Measurements from ENCODE around the gene RAD51D. TPM values are rescaled to one million over a fixed set of nuclear protein-coding genes. Genes with fewer than 3 reads are reported as not detected.

The RAD51D gene
- total RNA-seq, 2 donors from 2014 or later: 8.7 to 14.2 TPM

- H3K27ac Mint-ChIP-seq: peak overlapping the region; percentile 93
- no peaks in the 10 kb centered on the region for H3K27me3 Mint-ChIP-seq
- ATAC-seq: peak; percentile 71
- peaks cover 57% of the 10 kb centered on the region for H3K4me1 Mint-ChIP-seq
- DNase-seq: no peak
- no peaks in the 10 kb centered on the region for H3K36me3 Mint-ChIP-seq (ENCODE audit: low read depth)
- H3K4me3 Mint-ChIP-seq: peak overlapping the region; percentile 80
- H3K9me3 ChIP-seq (ENCODE audit: control insufficient read depth, low read length, poor library complexity, severe bottlenecking): no peaks in the 10 kb centered on the region
These were observed 37.5 kb downstream of the RAD51D start for GRCh38 chr17:35082073-35082657.

- no peaks in the 10 kb centered on the region for H3K27me3 Mint-ChIP-seq
- peak overlapping the region; percentile 93 for H3K27ac Mint-ChIP-seq
- H3K9me3 ChIP-seq (ENCODE audit: control insufficient read depth, low read length, poor library complexity, severe bottlenecking): no peaks in the 10 kb centered on the region
- DNase-seq (no peak), ATAC-seq (no peak)
- H3K4me1 Mint-ChIP-seq: peaks cover 52% of the 10 kb centered on the region
- no peaks in the 10 kb centered on the region for H3K36me3 Mint-ChIP-seq (ENCODE audit: low read depth)
- H3K4me3 Mint-ChIP-seq: no peak overlapping the region
These were observed 38.0 kb downstream of the RAD51D start for GRCh38 chr17:35081638-35082037.

- peak overlapping the region; percentile 93 for H3K27ac Mint-ChIP-seq
- no peaks in the 10 kb centered on the region for H3K27me3 Mint-ChIP-seq
- H3K9me3 ChIP-seq (ENCODE audit: control insufficient read depth, low read length, poor library complexity, severe bottlenecking): no peaks in the 10 kb centered on the region
- DNase-seq: no peak
- H3K36me3 Mint-ChIP-seq (ENCODE audit: low read depth): no peaks in the 10 kb centered on the region
- H3K4me3 Mint-ChIP-seq: peak overlapping the region; percentile 15
- peaks cover 45% of the 10 kb centered on the region for H3K4me1 Mint-ChIP-seq
- peak; percentile 44 for ATAC-seq
These were observed 39.1 kb downstream of the RAD51D start for GRCh38 chr17:35080536-35080935.

GRCh38 chr17:35079547-35080423, 39.9 kb downstream of the RAD51D start:
- DNase-seq: no peak
- peak overlapping the region; percentile 93 for H3K27ac Mint-ChIP-seq
- ATAC-seq: no peak
- H3K9me3 ChIP-seq (ENCODE audit: control insufficient read depth, low read length, poor library complexity, severe bottlenecking): no peaks in the 10 kb centered on the region
- no peaks in the 10 kb centered on the region for H3K36me3 Mint-ChIP-seq (ENCODE audit: low read depth)
- H3K4me3 Mint-ChIP-seq: peak overlapping the region; percentile 15
- peaks cover 48% of the 10 kb centered on the region for H3K4me1 Mint-ChIP-seq
- H3K27me3 Mint-ChIP-seq: no peaks in the 10 kb centered on the region

- H3K4me3 Mint-ChIP-seq: no peak overlapping the region
- H3K4me1 Mint-ChIP-seq: peaks cover 53% of the 10 kb centered on the region
- H3K27ac Mint-ChIP-seq: no peak overlapping the region
- H3K27me3 Mint-ChIP-seq: no peaks in the 10 kb centered on the region
- ATAC-seq (no peak), DNase-seq (no peak)
- H3K36me3 Mint-ChIP-seq (ENCODE audit: low read depth): no peaks in the 10 kb centered on the region
- H3K9me3 ChIP-seq (ENCODE audit: control insufficient read depth, low read length, poor library complexity, severe bottlenecking): no peaks in the 10 kb centered on the region
These were observed 42.8 kb downstream of the RAD51D start for GRCh38 chr17:35076874-35077273.

- H3K27ac Mint-ChIP-seq: peak overlapping the region; percentile 84
These were observed 44.7 kb downstream of the RAD51D start for GRCh38 chr17:35074711-35075707.

GRCh38 chr17:35073991-35074627, 45.6 kb downstream of the RAD51D start:
- ATAC-seq: peak; percentile 59
- DNase-seq: no peak
- no peaks in the 10 kb centered on the region for H3K27me3 Mint-ChIP-seq
- H3K4me3 Mint-ChIP-seq: peak overlapping the region; percentile 53
- peaks cover 48% of the 10 kb centered on the region for H3K4me1 Mint-ChIP-seq
- H3K36me3 Mint-ChIP-seq (ENCODE audit: low read depth): peaks cover 2% of the 10 kb centered on the region
- H3K27ac Mint-ChIP-seq: peak overlapping the region; percentile 84
- H3K9me3 ChIP-seq (ENCODE audit: control insufficient read depth, low read length, poor library complexity, severe bottlenecking): no peaks in the 10 kb centered on the region

More at GRCh38 chr17:35074711-35075707, 44.7 kb downstream of the RAD51D start:
- H3K36me3 Mint-ChIP-seq (ENCODE audit: low read depth): no peaks in the 10 kb centered on the region
- peaks cover 46% of the 10 kb centered on the region for H3K4me1 Mint-ChIP-seq
- peak overlapping the region; percentile 50 for H3K4me3 Mint-ChIP-seq
- DNase-seq (no peak), ATAC-seq (no peak)
- H3K27me3 Mint-ChIP-seq: no peaks in the 10 kb centered on the region
- H3K9me3 ChIP-seq (ENCODE audit: control insufficient read depth, low read length, poor library complexity, severe bottlenecking): no peaks in the 10 kb centered on the region

GRCh38 chr17:35073183-35073790, 46.4 kb downstream of the RAD51D start:
- no peak for DNase-seq
- peak overlapping the region; percentile 84 for H3K27ac Mint-ChIP-seq
- H3K4me3 Mint-ChIP-seq: peak overlapping the region; percentile 53
- H3K9me3 ChIP-seq (ENCODE audit: control insufficient read depth, low read length, poor library complexity, severe bottlenecking): no peaks in the 10 kb centered on the region
- H3K36me3 Mint-ChIP-seq (ENCODE audit: low read depth): peaks cover 3% of the 10 kb centered on the region
- peak; percentile 78 for ATAC-seq
- H3K4me1 Mint-ChIP-seq: peaks cover 53% of the 10 kb centered on the region
- no peaks in the 10 kb centered on the region for H3K27me3 Mint-ChIP-seq

- DNase-seq: no peak
- H3K4me3 Mint-ChIP-seq: no peak overlapping the region
These were observed 50.3 kb downstream of the RAD51D start for GRCh38 chr17:35069311-35069710.

GRCh38 chr17:35068249-35068648, 51.4 kb downstream of the RAD51D start:
- H3K9me3 ChIP-seq (ENCODE audit: control insufficient read depth, low read length, poor library complexity, severe bottlenecking): no peaks in the 10 kb centered on the region
- Mint-ChIP-seq H3K36me3 (ENCODE audit: low read depth) (peaks cover 3% of the 10 kb centered on the region), H3K4me1 (peaks cover 36% of the 10 kb centered on the region), H3K4me3 (no peak overlapping the region), H3K27ac (peak overlapping the region; percentile 8), H3K27me3 (no peaks in the 10 kb centered on the region)
- ATAC-seq: no peak
- DNase-seq: no peak

More at GRCh38 chr17:35069311-35069710, 50.3 kb downstream of the RAD51D start:
- Mint-ChIP-seq H3K27me3 (no peaks in the 10 kb centered on the region), H3K27ac (peak overlapping the region; percentile 34), H3K4me1 (peaks cover 36% of the 10 kb centered on the region), H3K36me3 (ENCODE audit: low read depth) (peaks cover 3% of the 10 kb centered on the region)
- H3K9me3 ChIP-seq (ENCODE audit: control insufficient read depth, low read length, poor library complexity, severe bottlenecking): no peaks in the 10 kb centered on the region
- no peak for ATAC-seq

GRCh38 chr17:35065880-35066279, 53.8 kb downstream of the RAD51D start:
- no peaks in the 10 kb centered on the region for H3K9me3 ChIP-seq (ENCODE audit: control insufficient read depth, low read length, poor library complexity, severe bottlenecking)
- ATAC-seq (no peak), DNase-seq (no peak)
- H3K27ac Mint-ChIP-seq: peak overlapping the region; percentile 32
- peaks cover 39% of the 10 kb centered on the region for H3K4me1 Mint-ChIP-seq
- H3K27me3 Mint-ChIP-seq: no peaks in the 10 kb centered on the region
- no peak overlapping the region for H3K4me3 Mint-ChIP-seq
- peaks cover 6% of the 10 kb centered on the region for H3K36me3 Mint-ChIP-seq (ENCODE audit: low read depth)

GRCh38 chr17:35064516-35065215, 55.0 kb downstream of the RAD51D start:
- peaks cover 40% of the 10 kb centered on the region for H3K4me1 Mint-ChIP-seq

More at GRCh38 chr17:35064516-35065215, 55.0 kb downstream of the RAD51D start:
- H3K4me3 Mint-ChIP-seq: peak overlapping the region; percentile 36
- no peak for DNase-seq
- peak overlapping the region; percentile 95 for H3K27ac Mint-ChIP-seq
- no peaks in the 10 kb centered on the region for H3K9me3 ChIP-seq (ENCODE audit: control insufficient read depth, low read length, poor library complexity, severe bottlenecking)
- H3K27me3 Mint-ChIP-seq: no peaks in the 10 kb centered on the region
- no peak for ATAC-seq
- H3K36me3 Mint-ChIP-seq (ENCODE audit: low read depth): peaks cover 8% of the 10 kb centered on the region
